ENCODE data around the gene PKD2. TPM values are rescaled to one million over a fixed set of nuclear protein-coding genes. Genes with fewer than 3 reads are reported as not detected.

PKD2 gene
- total and polyA plus RNA-seq, 2 of the 13 experiments (the other 11 are each of a cell fraction or from before 2014, with no cell fraction given), result 5.6 to 9.1 TPM

DNA sequence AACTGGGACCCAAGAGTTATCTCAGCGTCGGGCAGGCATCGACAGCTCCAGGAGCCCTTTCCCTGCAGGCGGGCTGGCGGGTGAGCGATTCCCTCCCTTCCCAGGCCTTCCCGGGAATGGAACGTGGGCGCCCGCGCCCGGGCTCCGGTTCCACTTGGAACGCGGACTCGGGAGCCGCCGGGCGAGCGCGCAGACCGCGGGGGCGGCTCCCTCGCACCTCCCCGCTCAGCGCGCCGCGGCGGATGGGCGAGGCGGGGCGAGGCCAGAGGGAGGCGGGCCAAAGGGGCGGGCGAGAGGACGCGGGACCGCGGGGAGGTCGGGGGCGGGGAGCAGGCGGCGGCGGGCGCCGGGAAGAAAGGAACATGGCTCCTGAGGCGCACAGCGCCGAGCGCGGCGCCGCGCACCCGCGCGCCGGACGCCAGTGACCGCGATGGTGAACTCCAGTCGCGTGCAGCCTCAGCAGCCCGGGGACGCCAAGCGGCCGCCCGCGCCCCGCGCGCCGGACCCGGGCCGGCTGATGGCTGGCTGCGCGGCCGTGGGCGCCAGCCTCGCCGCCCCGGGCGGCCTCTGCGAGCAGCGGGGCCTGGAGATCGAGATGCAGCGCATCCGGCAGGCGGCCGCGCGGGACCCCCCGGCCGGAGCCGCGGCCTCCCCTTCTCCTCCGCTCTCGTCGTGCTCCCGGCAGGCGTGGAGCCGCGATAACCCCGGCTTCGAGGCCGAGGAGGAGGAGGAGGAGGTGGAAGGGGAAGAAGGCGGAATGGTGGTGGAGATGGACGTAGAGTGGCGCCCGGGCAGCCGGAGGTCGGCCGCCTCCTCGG, at the start of gene PKD2 (continued):
- TF ChIP-seq ZNF224 (CRISPR knock-in tag; IDR thresholded peaks at IDR 0.05), result no peak
- peak; percentile 50; the same call in 1 of the 2 replicates for TF ChIP-seq ARNT2 (CRISPR knock-in tag; IDR thresholded peaks at IDR 0.05; ENCODE audit: low read depth)
- no peak for TF ChIP-seq ZBTB8A (CRISPR knock-in tag; IDR thresholded peaks at IDR 0.05; ENCODE audit: borderline replicate concordance, low read depth)
- TF ChIP-seq, protein P1, sequence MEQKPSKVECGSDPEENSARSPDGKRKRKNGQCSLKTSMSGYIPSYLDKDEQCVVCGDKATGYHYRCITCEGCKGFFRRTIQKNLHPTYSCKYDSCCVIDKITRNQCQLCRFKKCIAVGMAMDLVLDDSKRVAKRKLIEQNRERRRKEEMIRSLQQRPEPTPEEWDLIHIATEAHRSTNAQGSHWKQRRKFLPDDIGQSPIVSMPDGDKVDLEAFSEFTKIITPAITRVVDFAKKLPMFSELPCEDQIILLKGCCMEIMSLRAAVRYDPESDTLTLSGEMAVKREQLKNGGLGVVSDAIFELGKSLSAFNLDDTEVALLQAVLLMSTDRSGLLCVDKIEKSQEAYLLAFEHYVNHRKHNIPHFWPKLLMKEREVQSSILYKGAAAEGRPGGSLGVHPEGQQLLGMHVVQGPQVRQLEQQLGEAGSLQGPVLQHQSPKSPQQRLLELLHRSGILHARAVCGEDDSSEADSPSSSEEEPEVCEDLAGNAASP (CRISPR knock-in tag; IDR thresholded peaks at IDR 0.05; ENCODE audit: borderline replicate concordance), result no peak
- TF ChIP-seq, protein P2, sequence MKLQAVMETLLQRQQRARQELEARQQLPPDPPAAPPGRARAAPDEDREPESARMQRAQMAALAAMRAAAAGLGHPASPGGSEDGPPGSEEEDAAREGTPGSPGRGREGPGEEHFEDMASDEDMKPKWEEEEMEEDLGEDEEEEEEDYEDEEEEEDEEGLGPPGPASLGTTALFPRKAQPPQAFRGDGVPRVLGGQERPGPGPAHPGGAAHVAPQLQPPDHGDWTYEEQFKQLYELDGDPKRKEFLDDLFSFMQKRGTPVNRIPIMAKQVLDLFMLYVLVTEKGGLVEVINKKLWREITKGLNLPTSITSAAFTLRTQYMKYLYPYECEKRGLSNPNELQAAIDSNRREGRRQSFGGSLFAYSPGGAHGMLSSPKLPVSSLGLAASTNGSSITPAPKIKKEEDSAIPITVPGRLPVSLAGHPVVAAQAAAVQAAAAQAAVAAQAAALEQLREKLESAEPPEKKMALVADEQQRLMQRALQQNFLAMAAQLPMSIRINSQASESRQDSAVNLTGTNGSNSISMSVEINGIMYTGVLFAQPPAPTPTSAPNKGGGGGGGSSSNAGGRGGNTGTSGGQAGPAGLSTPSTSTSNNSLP (IDR thresholded peaks at IDR 0.05; ENCODE audit: low read depth, low read length), result no peak
- TF ChIP-seq MED8 (CRISPR knock-in tag; IDR thresholded peaks at IDR 0.05; ENCODE audit: insufficient replicate concordance), result no peak
- no peak for TF ChIP-seq KLF11 (CRISPR knock-in tag; IDR thresholded peaks at IDR 0.05)
- TF ChIP-seq TEAD2 (CRISPR knock-in tag; IDR thresholded peaks at IDR 0.05), result no peak
- TF ChIP-seq TAF1 (CRISPR knock-in tag; IDR thresholded peaks at IDR 0.05), result no peak
- TF ChIP-seq ZNF605 (CRISPR knock-in tag; IDR thresholded peaks at IDR 0.05), result no peak
- no peak for TF ChIP-seq ZNF205 (CRISPR knock-in tag; IDR thresholded peaks at IDR 0.05)
- TF ChIP-seq ZNF839 (CRISPR knock-in tag; IDR thresholded peaks at IDR 0.05; ENCODE audit: borderline replicate concordance), result no peak
- TF ChIP-seq ZNF441 (CRISPR knock-in tag; IDR thresholded peaks at IDR 0.05; ENCODE audit: borderline replicate concordance), result peak; percentile 64; the same call in 1 of the 2 replicates
- no peak for TF ChIP-seq RFX5 (IDR thresholded peaks at IDR 0.05; ENCODE audit: low read depth, low read length)
- TF ChIP-seq NFATC3 (CRISPR knock-in tag; IDR thresholded peaks at IDR 0.05), result no peak
- TF ChIP-seq, protein P3, sequence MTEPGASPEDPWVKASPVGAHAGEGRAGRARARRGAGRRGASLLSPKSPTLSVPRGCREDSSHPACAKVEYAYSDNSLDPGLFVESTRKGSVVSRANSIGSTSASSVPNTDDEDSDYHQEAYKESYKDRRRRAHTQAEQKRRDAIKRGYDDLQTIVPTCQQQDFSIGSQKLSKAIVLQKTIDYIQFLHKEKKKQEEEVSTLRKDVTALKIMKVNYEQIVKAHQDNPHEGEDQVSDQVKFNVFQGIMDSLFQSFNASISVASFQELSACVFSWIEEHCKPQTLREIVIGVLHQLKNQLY (CRISPR knock-in tag; IDR thresholded peaks at IDR 0.05), result no peak
- 0 out of 2 replicates have a peak, but pooled peaks have one; percentile 13 for TF ChIP-seq TBX2 (CRISPR knock-in tag; IDR thresholded peaks at IDR 0.05; ENCODE audit: borderline replicate concordance)
- 0 out of 2 replicates have a peak, but pooled peaks have one; percentile 47 for TF ChIP-seq ATF7-NPFF (CRISPR knock-in tag; IDR thresholded peaks at IDR 0.05; ENCODE audit: low read depth)
- TF ChIP-seq, protein P4, sequence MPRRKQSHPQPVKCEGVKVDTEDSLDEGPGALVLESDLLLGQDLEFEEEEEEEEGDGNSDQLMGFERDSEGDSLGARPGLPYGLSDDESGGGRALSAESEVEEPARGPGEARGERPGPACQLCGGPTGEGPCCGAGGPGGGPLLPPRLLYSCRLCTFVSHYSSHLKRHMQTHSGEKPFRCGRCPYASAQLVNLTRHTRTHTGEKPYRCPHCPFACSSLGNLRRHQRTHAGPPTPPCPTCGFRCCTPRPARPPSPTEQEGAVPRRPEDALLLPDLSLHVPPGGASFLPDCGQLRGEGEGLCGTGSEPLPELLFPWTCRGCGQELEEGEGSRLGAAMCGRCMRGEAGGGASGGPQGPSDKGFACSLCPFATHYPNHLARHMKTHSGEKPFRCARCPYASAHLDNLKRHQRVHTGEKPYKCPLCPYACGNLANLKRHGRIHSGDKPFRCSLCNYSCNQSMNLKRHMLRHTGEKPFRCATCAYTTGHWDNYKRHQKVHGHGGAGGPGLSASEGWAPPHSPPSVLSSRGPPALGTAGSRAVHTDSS (CRISPR knock-in tag; conservative IDR thresholded peaks at IDR 0.05), result no peak
- TF ChIP-seq BHLHE40 (IDR thresholded peaks at IDR 0.05; ENCODE audit: low read length), result no peak
- peak; percentile 72; the same call in 1 of the 2 replicates for TF ChIP-seq RBFOX2 (IDR thresholded peaks at IDR 0.05; ENCODE audit: low read depth, low read length)
- TF ChIP-seq, protein P5, sequence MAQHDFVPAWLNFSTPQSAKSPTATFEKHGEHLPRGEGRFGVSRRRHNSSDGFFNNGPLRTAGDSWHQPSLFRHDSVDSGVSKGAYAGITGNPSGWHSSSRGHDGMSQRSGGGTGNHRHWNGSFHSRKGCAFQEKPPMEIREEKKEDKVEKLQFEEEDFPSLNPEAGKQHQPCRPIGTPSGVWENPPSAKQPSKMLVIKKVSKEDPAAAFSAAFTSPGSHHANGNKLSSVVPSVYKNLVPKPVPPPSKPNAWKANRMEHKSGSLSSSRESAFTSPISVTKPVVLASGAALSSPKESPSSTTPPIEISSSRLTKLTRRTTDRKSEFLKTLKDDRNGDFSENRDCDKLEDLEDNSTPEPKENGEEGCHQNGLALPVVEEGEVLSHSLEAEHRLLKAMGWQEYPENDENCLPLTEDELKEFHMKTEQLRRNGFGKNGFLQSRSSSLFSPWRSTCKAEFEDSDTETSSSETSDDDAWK (CRISPR knock-in tag; IDR thresholded peaks at IDR 0.05), result no peak
- TF ChIP-seq ZMAT3 (CRISPR knock-in tag; conservative IDR thresholded peaks at IDR 0.05), result 0 out of 2 replicates have a peak, but pooled peaks have one; percentile 26

Measured in HepG2 (cell line).